Erythroblast (primary cell): Measurements from ENCODE around the gene KRABD2.

ENCODE experiments used
- GATA1 ChIP-seq: IDR thresholded peaks from 2 replicates; pipeline ENCODE4 v1.6.1; 2011; ENCODE audit warnings: low read depth, mild to moderate bottlenecking, control low read depth, low read length, moderate library complexity
- POLR2A ChIP-seq: IDR thresholded peaks from 2 replicates; pipeline ENCODE4 v1.6.1; 2011; ENCODE audit warnings: mild to moderate bottlenecking, low read length

GRCh38 chr17:8406174-8406573, 29.7 kb upstream of the KRABD2 start:
- TF ChIP-seq POLR2A (no peak), GATA1 (no peak)
